Femur (tissue), 1 donor: Measurements from ENCODE around the gene BCCIP.

Experiments used
- DNase-seq: peaks from one replicate; pipeline ENCODE4 v3.0.0-alpha.2; 2017

The BCCIP gene

GRCh38 chr10:125845617-125846016, 22.3 kb downstream of the BCCIP start:
- DNase-seq, result no peak

GRCh38 chr10:125846894-125847293, 23.5 kb downstream of the BCCIP start:
- DNase-seq, result no peak

GRCh38 chr10:125848371-125848770, 25.0 kb downstream of the BCCIP start:
- no peak for DNase-seq

GRCh38 chr10:125848857-125849256, 25.5 kb downstream of the BCCIP start:
- DNase-seq, result no peak

GRCh38 chr10:125849448-125849847, 26.1 kb downstream of the BCCIP start:
- DNase-seq, result no peak

DNA sequence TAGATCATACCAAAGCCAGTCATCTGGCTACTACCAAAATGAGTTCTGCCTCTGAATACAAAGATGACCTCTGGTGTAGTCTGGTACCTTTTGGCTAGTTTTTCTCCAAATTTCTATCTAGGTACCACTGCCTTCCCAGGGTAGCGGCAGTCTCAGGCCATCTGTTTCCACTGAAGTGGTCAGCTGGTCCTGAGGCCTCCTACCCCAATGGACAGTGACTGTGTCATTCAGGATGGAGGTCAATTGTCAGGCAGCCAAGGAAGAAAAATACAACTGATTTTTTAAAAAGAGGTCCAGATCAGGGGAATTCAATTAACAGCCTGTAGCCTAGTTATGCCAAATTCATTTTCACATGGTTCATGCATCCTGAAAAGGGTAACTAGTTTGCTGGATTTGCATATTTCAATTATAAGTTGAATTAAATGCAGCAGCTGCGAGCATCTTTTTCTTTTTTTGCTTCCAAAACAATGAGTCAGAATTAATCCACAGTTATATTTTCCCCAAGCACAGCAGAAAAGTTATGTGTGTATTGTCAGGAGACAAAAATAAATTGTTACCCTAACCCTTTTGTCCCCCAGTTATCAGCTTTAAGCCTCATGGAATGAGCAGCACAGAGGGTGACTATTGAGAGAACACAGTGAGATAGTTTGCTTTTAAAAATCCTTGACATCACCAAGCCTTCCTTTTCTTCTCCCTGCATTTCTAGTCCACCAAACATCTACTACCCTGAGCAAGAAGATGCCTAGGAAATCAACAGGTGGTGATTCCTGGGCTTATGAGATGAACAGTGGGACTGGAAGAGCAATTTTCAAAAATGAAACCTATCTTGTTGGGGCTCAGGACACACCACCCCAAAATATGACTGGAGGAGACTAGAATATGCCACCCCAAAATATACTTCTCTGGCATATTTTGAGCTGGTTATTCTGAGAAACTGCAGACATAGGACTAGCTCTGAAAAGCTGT, 27.7 kb downstream of the BCCIP start:
- no peak for DNase-seq

GRCh38 chr10:125852487-125852886, 29.1 kb downstream of the BCCIP start:
- no peak for DNase-seq

DNA sequence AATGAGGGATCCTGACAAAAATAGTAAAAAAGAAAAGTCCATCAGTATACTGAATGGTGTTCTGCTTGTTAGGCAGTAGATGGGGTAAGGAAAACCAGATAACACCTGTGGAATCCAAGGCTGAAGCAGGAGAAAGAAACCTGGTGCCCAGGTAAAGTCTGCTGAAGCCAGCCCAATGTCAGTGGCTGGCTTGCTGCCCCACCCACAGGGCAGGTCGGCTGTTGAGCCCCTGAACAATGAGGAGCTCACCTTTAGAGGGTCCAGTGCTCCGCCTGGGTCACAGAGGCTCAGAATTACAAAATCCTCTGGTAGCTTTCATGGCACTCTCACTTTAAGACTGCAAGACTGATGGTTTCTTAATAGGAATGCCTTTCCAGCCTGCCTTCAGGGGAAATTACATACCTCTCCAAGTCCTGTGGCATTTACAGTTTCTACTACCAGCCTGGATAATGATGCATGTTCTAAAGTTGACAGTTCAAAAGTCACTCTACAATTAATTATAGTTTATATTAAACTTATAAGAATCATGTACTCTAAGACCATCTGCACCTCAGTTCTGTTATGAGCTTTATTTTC, 33.9 kb downstream of the BCCIP start:
- DNase-seq, result no peak

GRCh38 chr10:125859128-125859817, 35.9 kb downstream of the BCCIP start:
- no peak for DNase-seq

GRCh38 chr10:125865120-125865519, 41.8 kb downstream of the BCCIP start:
- no peak for DNase-seq

DNA sequence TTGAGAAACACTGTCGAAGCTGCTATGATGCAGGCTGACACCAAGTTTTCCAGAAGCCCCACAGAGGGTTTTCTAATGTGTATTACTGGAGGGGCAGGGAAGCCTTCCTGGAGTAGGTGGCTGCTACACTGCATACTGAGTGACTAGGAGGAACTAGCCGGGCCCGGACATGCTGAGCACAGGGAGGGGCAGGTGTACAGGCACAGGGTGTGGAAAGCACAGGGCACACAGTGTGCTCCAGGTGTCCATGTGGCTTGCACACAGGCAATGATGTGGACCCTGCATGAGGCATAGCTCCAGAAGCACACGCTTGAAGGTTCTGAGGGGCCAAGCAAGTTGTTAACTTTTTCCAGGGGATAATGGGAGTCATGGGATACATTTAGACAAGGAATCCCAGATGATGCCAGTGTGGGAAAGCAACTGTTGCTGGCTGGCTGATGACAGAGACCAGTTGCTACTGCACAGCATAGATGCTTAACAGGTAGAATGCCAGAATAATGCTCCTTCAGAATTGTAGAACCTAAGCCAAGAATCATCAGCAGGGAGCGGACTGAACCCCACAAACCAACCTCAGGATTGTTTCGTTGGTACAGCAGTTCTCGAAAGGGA, 43.2 kb downstream of the BCCIP start:
- no peak for DNase-seq

DNA sequence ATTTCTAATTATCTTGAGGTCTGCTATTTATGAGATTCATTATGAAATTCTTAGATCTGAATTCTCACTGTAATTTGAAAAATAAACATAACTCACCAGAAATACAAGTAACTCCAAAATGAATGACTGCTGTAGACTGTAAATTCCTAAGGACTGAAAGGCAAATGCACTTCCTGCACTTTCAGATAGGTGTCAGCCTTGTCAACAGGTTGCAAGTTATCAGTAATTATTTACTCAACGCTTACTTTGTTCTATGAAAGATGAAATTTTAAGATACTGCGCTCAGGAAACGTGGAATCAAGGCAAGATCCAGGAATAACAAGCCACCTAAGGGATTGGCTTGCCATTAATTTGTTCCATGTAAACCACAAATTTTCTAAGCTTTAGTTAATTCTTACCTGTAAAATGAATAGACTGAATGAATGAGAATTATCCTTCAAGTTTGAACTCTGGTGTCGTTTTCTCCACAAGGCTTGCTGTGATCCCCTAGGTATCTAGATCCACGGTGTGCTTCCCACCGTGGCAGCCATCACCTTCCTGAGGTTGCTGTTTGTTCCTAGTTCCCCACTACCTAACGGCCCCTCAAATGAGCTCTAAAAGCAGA, 45.1 kb downstream of the BCCIP start:
- DNase-seq, result no peak

DNA sequence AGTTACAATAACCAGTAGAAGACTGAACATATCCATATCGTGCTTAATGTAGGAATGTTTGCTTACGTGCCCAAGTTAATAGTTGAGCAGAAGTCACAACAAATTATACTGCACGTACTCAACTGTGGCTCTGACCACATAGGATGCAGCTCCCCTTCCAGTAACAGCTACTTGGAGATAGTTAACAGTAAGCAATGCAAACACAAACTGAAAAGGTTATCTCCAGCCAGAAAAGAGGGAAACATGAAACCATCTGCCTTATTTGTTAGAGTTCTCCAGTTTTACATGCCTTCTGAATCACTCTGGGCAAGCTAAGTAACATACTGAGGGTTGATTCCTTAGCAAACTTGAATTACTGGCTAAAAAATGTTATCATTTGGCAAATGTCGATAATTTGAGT, 48.0 kb downstream of the BCCIP start:
- DNase-seq, result no peak

GRCh38 chr10:125878957-125879835, 55.9 kb downstream of the BCCIP start:
- no peak for DNase-seq

GRCh38 chr10:125880719-125881118, 57.4 kb downstream of the BCCIP start:
- no peak for DNase-seq

GRCh38 chr10:125881192-125881591, 57.8 kb downstream of the BCCIP start, which contains the start of gene DHX32:
Gene DHX32 (minus strand): TSS chr10:125881292. CDS start chr10:125880824, 468 bp downstream.
- no peak for DNase-seq

- DNase-seq, result no peak
These were observed 59.2 kb downstream of the BCCIP start for GRCh38 chr10:125882596-125882995.

DNA sequence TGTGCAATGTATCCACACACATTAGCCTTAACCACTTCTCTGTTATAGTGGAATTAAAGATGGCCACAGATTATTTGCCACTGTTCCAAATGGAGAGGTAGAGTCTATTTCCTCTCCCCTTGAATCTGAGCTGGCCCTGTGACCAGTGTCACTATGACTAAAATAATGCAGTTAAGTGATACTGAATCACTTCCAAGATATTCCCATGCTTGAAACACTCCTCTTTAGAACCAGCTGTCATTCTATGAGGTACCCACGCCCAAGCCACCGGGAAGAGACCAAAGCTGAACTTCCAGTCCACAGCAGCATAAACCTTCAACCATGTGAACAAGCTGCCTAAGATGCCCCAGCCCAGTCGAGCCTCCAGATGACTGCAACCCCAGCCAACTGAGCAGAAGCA, 59.9 kb downstream of the BCCIP start:
- DNase-seq, result no peak
